Right renal pelvis (tissue), 4 donors: ENCODE measurements around the gene ZFHX3. TPM values are rescaled to one million over a fixed set of nuclear protein-coding genes. Genes with fewer than 3 reads are reported as not detected.

Experiments used
- DNase-seq, 4 donors: peaks; one replicate each; pipeline ENCODE4 v3.0.0-alpha.2; 2013; ENCODE audit warnings: low read depth in 4 of 4, low spot score in 3 of 4, missing footprints in 1 of 4
- polyA plus RNA-seq, 4 donors: library from polyadenylated mRNA; unstranded; fragments of 120-200 nt; gene quantifications; one replicate each; pipeline ENCODE4 v1.2.1, GENCODE V29; 2013; ENCODE audit not compliant: insufficient read length in 4 of 4

The ZFHX3 gene
- polyA plus RNA-seq, 4 donors, result 18.0 to 22.2 (median 19.4) TPM

DNA sequence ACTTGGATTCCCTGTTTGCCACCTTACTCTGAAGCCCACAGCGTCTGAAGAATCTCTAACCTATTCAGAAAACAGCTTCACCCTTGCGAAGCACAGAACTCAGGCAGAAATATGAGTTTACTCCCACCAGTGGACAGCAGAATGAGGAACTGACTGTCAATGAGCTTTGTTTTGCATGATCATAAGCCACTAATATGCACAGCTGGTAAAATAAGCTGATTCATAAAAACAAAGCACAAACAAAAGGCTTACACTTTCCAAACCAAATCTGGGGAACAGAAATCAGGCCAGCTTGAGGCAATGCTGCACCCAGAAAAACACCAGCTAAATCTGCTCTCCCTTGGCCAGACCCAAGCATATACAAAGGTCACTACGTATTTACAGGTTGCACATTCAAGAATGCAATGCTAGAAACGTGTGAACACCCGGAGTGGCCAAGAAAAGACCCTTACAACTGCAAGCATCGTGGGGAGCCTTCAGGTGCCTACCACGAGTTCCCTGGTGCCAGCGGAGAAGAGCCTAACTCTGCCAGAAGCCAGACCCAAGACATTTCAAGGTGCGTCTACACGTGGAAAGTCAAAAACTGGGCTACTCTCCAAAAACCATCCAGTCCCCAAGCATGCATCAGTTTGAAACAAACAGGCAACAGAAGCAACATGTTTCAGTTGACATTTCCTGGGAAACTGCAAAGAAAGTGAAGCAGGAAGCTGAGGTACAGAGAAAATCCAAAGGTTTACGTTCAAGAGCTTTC, 207.1 kb downstream of the ZFHX3 start:
- no peak for DNase-seq

DNA sequence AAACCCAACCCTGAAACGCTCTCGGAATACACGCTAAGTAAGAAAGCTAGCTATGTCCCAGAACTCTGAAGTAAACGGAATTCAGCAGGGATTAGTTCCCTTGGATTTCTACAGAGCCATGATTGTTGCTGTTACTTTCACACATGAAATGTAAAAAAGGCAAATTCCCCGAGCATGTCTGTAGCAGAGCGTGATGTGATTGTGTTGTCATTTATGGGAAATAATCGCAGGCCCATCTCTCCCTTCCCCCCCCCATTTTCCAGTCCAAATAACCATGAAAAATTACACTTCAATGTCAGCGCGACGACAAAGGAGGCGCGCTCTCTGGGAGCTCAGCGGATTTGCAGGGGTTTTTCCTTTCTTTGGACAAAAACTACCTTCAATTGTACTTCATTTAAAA, 209.0 kb downstream of the ZFHX3 start:
- no peak for DNase-seq

DNA sequence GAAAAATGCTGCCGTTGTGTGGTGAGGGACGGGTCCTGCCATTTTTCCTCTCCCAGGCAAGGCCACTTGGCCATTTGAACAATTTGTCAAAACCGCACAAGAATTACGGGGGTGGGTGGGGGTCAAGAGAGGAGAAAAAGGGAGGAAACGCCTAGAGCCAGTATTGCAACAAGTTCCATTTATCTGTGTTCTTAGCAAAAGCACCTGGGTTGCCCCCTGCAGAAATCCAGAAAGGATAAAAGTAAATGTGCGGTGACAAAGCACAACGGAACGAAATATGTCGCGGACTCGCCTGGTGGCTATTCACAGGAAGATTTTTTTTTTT, 209.4 kb downstream of the ZFHX3 start:
- no peak for DNase-seq

DNA sequence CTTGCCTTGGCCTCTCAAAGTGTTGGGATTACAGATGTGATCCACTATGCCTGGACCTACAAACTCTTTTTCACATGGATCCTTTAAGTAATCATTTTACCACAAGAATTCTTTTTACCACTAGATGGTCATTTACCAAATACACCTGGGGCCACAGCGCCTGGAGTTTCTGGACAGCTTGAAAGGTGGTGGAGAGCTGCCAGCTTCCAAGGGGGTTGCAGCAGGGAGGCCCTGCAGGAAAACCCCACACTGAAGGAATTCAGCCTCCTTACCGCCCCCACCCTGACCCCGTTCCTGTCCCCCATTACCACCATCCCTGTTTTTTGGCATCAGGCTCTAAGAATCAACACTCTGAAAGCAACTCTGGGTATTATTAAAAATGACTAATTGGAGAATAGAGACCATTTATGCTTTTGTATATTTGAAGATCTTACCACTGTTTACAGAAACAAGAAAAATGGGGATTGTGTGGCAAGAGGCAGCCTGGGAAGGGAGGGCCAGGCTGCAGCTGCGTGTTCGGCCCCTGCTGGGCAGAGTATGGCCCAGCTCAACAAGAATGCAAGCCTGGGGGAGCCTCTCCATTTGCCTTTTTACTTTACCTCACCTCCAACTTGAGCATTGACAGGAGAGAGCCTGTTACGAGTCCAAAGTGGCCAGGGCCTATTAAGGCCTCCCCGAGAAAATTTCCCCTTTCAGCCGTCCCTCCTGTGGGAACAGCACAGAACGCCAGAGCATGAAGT, 209.9 kb downstream of the ZFHX3 start:
- no peak for DNase-seq

DNA sequence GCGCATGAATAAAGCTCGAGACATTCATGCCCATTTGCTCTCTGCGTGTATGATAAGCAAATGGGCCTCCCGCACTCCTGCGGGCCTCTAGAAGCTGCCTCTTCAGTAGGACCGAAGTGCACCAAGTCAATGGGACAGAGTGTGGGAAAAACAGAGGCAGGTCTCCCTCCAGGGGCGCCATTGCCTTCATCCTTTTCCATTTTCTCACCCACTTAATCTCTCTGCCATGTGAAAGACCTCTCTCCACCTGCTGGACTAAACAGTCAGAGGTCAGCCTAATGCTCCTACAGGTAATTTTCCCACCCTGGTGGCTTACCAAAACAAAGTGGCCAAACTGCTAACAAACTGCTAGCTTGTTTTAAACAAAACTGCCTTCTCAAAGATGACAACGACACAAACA, 210.9 kb downstream of the ZFHX3 start:
- DNase-seq, result no peak

DNA sequence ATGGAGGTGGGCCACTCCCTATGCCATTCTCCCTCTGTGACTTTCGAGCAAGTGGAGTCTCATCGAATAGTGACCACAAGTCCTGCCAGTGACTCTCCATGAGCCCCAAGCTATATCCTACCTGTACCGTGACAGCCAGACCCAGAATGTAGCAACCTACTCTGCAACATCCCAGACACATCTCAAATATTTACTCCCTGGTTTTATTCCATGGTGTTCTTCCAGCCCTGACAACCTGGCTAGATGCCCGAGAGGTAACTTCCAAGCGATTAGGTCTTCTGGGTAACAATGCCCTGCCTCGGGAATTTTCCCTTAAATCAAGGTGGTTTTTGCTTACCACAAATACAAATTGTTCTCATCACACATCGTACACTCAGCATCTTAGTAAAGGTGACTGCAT, 211.7 kb downstream of the ZFHX3 start:
- no peak for DNase-seq

DNA sequence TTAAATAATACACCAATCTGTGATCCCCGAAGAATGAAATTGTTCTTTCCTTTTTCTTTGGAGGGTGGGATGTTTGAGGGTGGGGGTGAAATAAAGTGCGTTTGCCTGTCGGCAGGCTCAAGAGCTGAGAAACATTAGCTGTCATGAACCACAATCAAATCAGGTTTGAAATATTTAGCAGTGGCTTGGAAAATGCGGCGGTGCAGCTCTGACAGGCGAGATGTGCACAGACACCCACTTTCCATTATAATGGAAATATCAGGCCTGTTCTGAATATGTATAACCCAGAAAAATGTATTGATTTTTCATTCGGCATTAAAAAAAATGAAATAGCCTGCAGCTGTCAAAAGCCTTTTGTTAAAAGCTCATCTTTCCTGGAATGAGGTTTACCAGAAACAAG, 212.8 kb downstream of the ZFHX3 start:
- DNase-seq, result no peak

DNA sequence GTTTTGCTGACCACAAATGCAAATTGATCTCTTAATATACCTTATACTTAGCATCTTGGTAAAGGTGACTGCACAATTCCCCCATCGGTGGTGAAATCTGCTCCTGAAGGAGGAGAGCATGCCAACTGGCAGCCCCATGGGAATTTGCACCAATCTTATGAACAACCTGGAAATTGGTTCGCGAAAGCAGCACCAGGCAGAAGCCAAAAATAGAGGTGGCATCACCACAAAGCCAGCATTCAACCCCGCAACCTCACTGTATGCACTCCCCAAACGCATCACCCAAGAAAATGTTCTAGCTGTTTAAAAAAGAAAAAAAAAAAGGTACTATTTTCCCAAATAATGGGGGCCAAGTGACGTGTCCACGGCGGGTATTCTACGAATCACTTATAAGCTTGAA, 213.4 kb downstream of the ZFHX3 start:
- DNase-seq, result no peak

DNA sequence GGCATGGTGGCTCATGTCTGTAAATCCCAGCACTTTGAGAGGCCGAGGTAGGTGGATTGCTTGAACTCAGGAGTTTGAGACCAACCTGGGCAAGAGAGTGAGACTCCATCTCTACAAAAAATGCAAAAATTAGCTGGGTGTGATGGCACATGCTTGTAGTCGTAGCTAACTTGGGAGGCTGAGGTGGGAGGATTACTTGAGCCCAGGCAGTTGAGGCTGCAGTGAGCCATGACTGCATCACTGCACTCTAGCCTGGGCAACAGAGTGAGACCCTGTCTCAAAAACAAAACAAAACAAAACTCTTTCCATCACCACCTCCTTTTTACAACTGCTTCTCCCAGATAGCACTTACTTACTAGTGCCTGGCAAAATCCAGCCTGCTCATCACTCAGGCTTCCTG, 214.0 kb downstream of the ZFHX3 start:
- no peak for DNase-seq

DNA sequence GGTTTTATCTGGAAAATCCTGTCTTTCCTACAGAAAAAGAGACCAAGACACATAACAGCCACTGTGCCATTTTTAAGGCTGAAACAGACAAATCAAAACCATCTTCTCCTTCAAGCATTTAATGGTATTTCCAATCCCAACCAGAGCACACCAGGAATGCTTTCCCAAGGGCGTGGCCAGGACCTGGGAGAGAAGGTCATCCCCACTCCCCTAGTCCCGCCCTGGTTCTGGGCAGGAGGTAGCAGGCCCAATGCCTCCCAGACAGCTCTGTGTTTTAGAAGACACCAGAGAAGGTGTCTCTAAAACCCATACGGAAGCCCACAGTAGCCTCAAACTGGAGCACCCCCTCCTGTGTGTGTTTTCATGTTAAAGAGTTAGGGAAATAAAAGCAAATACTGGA, 214.4 kb downstream of the ZFHX3 start:
- DNase-seq, result no peak

DNA sequence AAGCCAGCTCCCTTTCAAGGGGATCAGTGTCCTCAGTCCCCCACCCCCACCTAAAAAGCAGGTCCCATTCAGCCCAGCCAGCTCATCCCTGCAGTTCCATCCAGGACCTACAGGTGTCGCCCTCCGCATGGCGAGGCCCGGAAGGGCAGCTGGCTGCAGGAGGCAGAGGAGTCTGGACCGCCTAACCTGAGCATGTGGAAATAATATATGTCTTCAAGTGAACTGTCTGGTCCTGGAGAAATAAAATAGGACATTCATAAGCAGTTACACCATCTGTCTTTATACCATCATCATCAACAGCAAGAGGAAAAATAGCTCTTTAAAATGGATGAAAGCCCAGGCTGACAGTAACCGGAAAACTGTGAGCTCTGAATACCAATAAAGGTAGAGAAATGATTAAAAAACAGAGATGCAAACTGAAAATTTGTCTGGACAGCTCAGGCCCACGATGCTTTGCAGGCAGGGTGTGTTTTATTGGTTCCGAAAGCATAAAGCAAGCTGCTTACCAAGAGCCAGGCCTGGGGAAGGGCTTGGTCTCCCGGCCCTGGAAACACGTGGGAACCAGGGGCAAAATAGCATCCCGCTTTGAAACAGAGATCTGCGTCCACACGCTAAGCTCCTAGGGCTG, 215.2 kb downstream of the ZFHX3 start:
- DNase-seq, result peak in 3 of 4 donors; percentile 57 to 72 (median 58)

DNA sequence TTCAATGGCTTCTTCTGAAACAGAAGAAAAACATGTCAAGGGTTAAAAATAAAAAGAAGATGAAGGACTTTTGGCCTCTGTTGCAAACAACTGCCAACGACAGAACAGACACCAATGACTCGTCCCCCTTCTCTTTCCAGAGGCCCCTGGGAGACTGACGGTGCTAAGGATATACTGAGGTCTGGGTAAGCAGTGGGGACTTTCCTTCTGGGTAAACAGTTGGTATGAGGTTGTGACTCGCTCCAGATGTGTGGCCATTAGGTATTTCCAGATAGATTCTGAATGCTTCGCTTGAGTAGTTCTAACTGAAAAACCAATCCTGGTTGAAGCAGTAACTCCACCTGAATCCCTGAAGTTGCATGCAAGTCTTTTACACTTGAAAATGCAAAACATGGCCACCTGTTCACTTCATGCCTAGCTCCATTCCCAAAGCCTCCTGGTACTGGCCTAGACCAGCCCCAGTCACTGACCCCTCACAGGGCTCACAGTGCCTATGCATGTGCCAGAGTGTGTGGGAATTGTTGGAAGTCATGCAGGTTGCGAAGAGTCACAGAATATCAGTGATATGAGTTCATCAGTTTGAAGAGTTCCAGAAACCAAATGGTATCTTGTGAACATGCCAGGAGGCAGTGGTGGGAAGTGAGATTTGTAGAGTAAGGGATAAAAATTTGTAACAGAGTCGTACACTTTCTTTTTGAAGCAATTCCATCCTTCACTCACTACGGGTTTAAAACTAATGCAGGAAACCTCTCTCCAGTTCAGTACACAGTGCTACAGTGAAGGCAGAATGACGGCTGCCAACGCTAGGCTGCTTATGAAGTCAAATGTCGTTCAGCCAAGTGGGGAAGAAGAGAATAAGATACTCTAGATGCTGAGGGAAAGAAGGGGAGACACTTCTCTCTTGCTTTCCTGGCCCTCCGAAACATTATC, 217.8 kb downstream of the ZFHX3 start:
- DNase-seq, result no peak

DNA sequence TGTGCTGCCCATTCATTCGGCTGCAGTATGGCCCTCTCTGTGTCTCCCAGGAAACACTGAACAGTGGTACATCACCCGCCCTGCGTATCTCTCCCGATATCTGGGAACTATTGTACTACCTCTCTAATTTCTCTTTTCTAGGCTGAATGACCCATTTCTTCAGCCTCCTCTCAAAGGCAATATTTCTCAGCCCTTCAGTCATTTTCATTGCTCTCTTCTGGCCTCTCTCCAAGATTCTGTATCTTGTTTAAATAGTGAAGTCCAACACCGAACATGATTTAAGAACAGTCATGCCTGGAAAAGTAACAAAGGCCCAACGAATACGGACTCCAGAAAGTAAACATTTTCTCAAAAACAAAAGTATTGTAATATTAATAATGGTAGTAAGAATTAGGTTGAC, 220.1 kb downstream of the ZFHX3 start:
- DNase-seq, result no peak

DNA sequence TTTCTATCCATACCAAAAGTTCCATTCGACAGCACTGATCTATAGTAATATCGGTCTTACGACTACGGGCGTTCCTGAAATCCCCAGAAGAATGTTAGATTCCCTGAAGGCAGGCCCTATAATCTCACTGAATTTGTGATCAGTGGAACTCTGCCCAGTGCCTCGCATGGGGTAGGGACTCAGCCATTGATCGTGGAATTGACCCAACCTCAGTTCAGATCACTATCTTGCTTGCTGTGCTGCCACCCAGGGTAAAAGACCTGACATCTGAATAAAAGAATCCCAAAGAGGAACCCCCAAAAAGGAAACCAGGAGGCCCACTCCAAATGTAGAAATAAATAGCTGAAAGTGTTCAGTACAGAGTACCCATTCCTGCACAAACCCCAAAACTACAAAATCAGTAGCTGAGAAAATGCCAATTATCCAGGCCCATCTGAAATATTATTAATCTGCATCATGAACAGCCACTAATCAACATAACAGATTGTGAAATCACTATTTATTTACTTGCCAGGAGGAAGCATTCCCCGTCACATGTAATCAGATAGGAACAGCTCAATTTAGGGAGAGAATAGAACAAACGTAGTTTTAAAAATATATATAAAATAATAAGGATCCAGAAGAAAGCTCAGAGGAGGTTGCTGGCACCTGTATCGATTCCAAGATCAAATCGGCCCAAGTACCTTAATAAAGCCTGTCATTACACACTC, 221.9 kb downstream of the ZFHX3 start:
- DNase-seq, result no peak

DNA sequence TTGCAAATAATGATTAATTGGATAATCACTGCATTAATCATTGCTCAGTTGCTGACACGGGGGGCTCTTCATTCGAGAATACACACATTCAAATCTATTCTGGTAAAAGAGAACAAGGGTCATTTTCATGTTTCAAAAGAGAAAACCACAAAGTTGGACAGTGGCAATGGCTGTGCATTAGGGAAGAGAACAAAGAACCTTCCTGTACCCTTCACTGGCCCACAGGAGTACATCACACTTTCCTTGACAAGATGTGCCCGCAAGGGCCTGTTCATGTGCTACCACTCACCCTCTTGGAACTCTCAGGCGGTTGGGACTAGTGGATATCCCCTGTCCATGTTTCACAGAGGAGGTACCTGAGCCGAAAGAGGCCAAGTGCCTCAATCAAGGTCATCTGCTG, 223.2 kb downstream of the ZFHX3 start:
- DNase-seq, result no peak

DNA sequence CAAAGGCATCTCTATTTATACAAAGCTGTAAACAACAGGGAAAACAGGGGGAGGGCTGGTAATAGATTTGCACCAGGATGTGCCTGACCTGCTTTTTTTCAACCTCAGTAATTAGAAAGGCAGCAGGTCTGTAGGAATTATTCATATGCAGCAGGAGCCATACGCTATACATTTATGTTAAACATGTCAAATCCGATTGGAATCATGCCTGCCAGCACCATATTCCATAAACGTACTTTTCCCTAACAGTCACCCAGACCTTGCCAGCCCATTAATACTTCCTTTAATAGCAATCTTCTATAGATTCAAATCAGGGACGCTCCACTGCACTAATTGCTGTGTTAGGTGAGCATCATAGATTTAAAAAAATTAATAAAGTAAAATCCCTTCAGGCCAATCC, 223.9 kb downstream of the ZFHX3 start:
- no peak for DNase-seq

DNA sequence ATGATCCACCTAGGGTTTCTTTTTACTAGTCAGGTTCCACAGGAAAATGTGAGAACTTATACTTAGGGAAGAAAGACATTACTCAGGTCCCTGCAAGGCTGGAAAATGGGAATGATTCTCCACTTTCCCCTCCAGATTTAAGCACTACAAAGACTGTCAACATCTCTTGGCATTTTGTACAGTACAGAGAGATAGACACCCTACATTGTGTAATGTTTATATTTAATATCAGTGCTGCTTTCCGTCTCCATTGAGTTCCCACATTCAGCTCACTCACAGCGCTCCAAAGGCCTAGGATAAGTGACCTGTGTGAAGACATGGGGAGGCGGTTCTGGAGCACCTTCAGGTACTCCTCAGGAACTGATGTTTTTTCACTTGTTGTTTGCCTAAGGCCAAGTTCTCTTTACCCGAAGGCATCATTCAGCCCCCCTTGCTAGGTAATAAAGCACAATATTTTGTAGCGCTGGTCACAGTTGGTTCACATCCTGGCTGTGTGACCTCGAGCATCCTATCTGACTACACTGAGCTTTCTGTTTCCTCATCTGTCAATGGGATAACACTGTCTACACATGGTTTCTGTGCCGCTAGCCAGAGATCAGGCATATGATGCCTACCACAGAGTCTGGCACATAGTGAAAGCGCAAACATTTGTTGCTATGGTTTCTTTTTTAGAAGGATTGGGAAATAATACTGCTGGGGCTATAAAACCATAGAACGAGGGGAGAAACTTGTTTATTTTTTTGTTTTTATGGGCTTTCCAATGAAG, 226.6 kb downstream of the ZFHX3 start:
- no peak for DNase-seq

DNA sequence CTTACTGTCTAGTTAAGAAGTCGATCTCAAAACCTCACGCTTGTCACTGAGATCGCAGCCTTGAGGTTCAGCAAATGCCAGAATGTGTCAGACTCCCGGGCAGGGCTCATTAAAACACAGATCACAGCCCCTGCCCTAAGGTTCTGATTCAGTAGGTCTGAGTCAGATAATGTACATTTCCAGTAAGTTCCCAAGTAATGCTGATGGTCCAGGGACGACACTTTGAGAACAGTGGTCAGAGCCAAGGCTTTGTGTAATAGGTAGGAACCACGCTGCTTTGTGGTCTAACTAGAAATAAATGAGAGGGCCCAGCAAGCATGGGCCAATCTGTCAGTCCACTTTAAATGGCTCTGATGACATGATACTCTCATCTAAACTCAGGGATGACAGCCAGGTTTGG, 228.6 kb downstream of the ZFHX3 start:
- DNase-seq, result no peak

DNA sequence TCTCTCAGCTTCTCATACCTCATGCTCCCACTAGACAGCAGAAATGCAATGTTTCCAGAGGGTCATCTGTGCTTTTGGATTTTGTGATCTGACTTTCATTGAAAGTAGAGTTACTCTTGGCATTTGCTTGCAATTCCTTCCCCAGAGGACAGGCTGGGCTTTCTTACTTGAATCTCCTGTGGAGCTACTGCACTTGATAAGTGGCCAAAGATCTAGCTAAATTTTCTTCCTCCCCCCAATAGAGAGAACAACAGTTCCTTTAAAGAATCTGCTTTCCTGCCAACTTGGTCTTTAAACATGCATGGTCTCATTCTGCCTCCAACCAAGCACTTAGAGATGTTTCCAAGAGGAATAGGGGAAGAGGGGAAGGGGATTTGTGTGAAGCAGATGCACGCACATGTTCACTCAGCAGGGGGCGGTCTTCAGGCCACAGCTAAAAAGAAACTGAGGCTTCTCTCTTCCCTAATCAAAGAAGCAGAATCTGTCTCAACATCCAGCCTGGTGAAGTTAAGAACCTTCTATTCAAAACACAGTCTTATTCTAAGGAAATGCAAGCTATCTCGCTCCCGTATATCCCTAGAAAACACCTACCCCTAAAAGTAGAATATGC, 229.6 kb downstream of the ZFHX3 start:
- DNase-seq, result no peak
